HuH-7 (cell line): ENCODE results near the gene KIFC1.
A peak's percentile ranks its signal among the peaks of the same experiment; 100 is the strongest.
"Not testable (repeated sequence)": the region's sequence is repeated elsewhere in the genome, so short reads cannot be mapped to it uniquely, and the experiment has no call there.

ENCODE experiments used
- DNase-seq: peaks from one replicate; pipeline ENCODE4 v3.0.0; 2011; ENCODE audit warnings: low spot score

KIFC1 gene

GRCh38 chr6:33373960-33374910 lies 17.4 kb upstream of the KIFC1 start:
- DNase-seq = no peak

- no peak for DNase-seq
Measured at GRCh38 chr6:33375143-33375671, 16.4 kb upstream of the KIFC1 start.

- no peak for DNase-seq
Measured at GRCh38 chr6:33377171-33377570, 14.5 kb upstream of the KIFC1 start.

GRCh38 chr6:33379184-33379583 lies 12.4 kb upstream of the KIFC1 start:
- DNase-seq = not testable (repeated sequence)

- DNase-seq = no peak
Measured at GRCh38 chr6:33380272-33380981, 11.2 kb upstream of the KIFC1 start.

- DNase-seq = no peak
Measured at GRCh38 chr6:33383427-33384185, 8.0 kb upstream of the KIFC1 start.

GRCh38 chr6:33384581-33385020 lies 7.0 kb upstream of the KIFC1 start:
- DNase-seq = no peak

- no peak for DNase-seq
Measured at GRCh38 chr6:33390173-33390572, 1.4 kb upstream of the KIFC1 start.

- no peak for DNase-seq
Measured at GRCh38 chr6:33390767-33391277, 801 bp upstream of the KIFC1 start.

GRCh38 chr6:33391922-33392594 lies 435 bp downstream of the KIFC1 start:
- no peak for DNase-seq

GRCh38 chr6:33392595-33392948 lies 949 bp downstream of the KIFC1 start:
- DNase-seq = no peak

GRCh38 chr6:33392979-33393378 lies 1.4 kb downstream of the KIFC1 start:
- no peak for DNase-seq

GRCh38 chr6:33397541-33397940 lies 5.9 kb downstream of the KIFC1 start:
- no peak for DNase-seq

- not testable (repeated sequence) for DNase-seq
Measured at GRCh38 chr6:33398601-33399000, 7.0 kb downstream of the KIFC1 start.

- not testable (repeated sequence) for DNase-seq
Measured at GRCh38 chr6:33399881-33400280, 8.3 kb downstream of the KIFC1 start.

GRCh38 chr6:33404884-33405283 lies 13.3 kb downstream of the KIFC1 start:
- no peak for DNase-seq

GRCh38 chr6:33405386-33405940 lies 13.8 kb downstream of the KIFC1 start:
- DNase-seq = no peak

- no peak for DNase-seq
Measured at GRCh38 chr6:33406126-33406525, 14.5 kb downstream of the KIFC1 start.

- no peak for DNase-seq
Measured at GRCh38 chr6:33407132-33407718, 15.6 kb downstream of the KIFC1 start.

GRCh38 chr6:33410050-33410710 lies 18.6 kb downstream of the KIFC1 start:
- peak; percentile 90 for DNase-seq
